Esophagus muscularis mucosa (tissue), 4 donors: ENCODE measurements around the gene UBQLN4. TPM values are rescaled to one million over a fixed set of nuclear protein-coding genes. Genes with fewer than 3 reads are reported as not detected.

Experiments used
- DNase-seq: peaks from one replicate; pipeline ENCODE4 v3.0.0-alpha.2; 2017; ENCODE audit errors: extremely low spot score
- H3K27ac ChIP-seq, 4 donors: fragments of 200-600 bp; sonication (generic); replicated peaks in 1 of 4; 1 replicate in 3 of 4; 2 replicates in 1 of 4; pipeline ENCODE4 v1.5.1; 2016 to 2019; ENCODE audit warnings: mild to moderate bottlenecking in 1 of 4
- H3K27me3 ChIP-seq, 4 donors: fragments of 200-600 bp; sonication (generic); one replicate each; pipeline versions ENCODE4 v1.5.1 to v1.6.0; 2016 to 2019
- H3K36me3 ChIP-seq, 4 donors: fragments of 200-600 bp; sonication (generic); one replicate each; pipeline ENCODE4 v1.5.1; 2016 to 2019
- H3K4me1 ChIP-seq, 4 donors: fragments of 200-600 bp; sonication (generic); one replicate each; pipeline ENCODE4 v1.5.1; 2016 to 2019
- H3K4me3 ChIP-seq, 4 donors: fragments of 200-600 bp; sonication (generic); 1 replicate in 2 of 4; 2 replicates in 2 of 4; pipeline ENCODE4 v1.5.1; 2016 to 2019; ENCODE audit warnings: mild to moderate bottlenecking in 4 of 4, moderate library complexity in 1 of 4
- H3K9me3 ChIP-seq, 4 donors: fragments of 200-600 bp; sonication (generic); 1 replicate in 3 of 4; 2 replicates in 1 of 4; pipeline ENCODE4 v1.5.1; 2016 to 2019
- CTCF ChIP-seq, 3 experiments: fragments of 200-600 bp in 2 of 3; fragments of 450-650 bp in 1 of 3; sonication (generic) in 2 of 3; IDR thresholded peaks; one replicate each; pipeline ENCODE4 v1.5.1; 2017 to 2019; ENCODE audit warnings: antibody characterized with exemption in 3 of 3, mild to moderate bottlenecking in 2 of 3, moderate library complexity in 1 of 3
- EP300 ChIP-seq: sonication (generic); formaldehyde crosslinking; IDR thresholded peaks from one replicate; pipeline ENCODE4 v1.6.1; 2017; ENCODE audit warnings: antibody characterized with exemption
- POLR2A ChIP-seq: fragments of 450-650 bp; IDR thresholded peaks from one replicate; pipeline ENCODE4 v1.6.1; 2017; ENCODE audit warnings: antibody characterized with exemption, moderate library complexity, mild to moderate bottlenecking, low read depth
- POLR2AphosphoS5 ChIP-seq, 2 donors: sonication (generic); formaldehyde crosslinking; IDR thresholded peaks; one replicate each; pipeline ENCODE4 v1.6.1; 2017; ENCODE audit warnings: antibody characterized with exemption in 2 of 2
- WGBS: methylation state at CpG from one replicate; pipeline ENCODE4 v1.1.5; 2018; 5-methylcytosine and 5-hydroxymethylcytosine counted together
- intact Hi-C: fragments of 100-400 bp; cut with DNase I; formaldehyde crosslinking; loops from one replicate; pipeline ENCODE4 v1.15.1; 2023
- total RNA-seq, 4 donors: library from RNA; depleted of rRNA; stranded (reverse); fragments of >200 nt; gene quantifications; one replicate each; pipeline versions ENCODE4 v1.1.0 to v1.2.1, GENCODE V29; 2016

Gene UBQLN4
- total RNA-seq, 4 donors from 2014 or later: 17.4 to 33.3 (median 26.0) TPM

DNA sequence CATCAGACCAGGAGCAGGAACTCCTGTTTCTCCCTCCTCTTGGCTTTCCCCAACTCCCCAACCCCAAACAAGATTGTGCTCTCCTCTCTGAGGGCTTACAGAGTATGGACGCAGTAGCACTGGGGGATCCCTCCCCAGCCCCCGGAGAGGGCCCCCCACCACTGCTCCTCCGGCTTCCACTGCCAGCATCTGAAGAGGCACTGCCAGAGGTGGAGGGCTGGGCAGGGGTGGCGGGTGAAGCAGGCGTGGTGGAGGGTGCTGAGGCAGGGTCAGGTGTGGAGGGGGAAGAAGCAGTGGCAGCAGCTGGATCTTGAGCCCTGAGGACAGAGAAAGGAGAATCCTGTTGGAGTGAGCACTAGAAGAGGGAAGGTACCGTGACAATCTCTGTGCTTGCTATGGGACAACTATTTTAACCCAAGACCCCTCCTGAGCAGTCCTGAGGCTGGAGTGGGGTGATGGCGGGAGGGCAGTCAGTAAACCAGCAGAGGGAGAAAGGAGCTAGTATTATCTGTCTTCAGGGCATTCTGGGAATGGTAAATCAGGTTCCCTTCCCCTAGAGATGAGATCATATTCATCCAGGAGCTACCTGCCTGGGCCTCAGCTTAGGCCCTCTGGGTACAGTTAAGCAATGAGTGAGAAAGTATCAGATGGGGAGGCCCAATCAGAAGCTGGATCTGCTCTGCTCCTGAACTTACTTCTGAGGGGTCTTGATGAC lies 2.4 kb downstream of the UBQLN4 start:
- Histone ChIP-seq H3K4me3 (no peak overlapping the region), H3K36me3 (peaks cover 0 to 51% (median 42%) of the 10 kb centered on the region in 4 donors), H3K27me3 (no peaks in the 10 kb centered on the region), H3K27ac (no peak overlapping the region), H3K9me3 (no peaks in the 10 kb centered on the region), H3K4me1 (peaks cover 21 to 30% (median 27%) of the 10 kb centered on the region in 4 donors)
- intact Hi-C loops: no loop called here
- WGBS: 89% methylated on average over 7 of the region's 7 CpGs
- TF ChIP-seq CTCF (IDR thresholded peaks at IDR 0.05): no peak
- no peak for DNase-seq

DNA sequence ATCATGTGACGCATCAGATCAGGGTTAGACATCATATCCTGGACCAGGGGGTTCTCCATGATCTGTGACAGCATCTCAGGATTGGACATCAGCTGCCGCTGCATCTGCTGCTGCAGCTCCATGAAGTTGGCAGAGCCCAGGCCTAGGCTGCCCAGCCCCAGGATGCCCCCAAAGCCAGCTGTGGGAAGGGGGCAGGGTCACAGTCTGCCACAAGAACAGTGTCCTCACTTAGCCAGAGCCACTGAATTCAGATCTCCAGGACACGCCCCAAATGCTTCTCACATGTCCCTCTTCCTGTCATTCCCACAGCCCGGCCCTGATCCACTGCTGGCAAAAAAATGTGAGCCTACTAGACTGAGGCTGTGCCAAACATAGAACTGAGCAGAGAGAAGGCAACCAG lies 3.2 kb downstream of the UBQLN4 start:
- no peak for TF ChIP-seq EP300
- TF ChIP-seq POLR2A: no peak
- no peak for TF ChIP-seq POLR2AphosphoS5 (IDR thresholded peaks at IDR 0.05)
- no peak for TF ChIP-seq CTCF (IDR thresholded peaks at IDR 0.05)
- WGBS: 76% methylated on average over 3 of the region's 4 CpGs
- H3K27me3 ChIP-seq: no peaks in the 10 kb centered on the region
- intact Hi-C loops: no loop called here
- H3K27ac ChIP-seq: no peak overlapping the region
- peaks cover 14 to 22% (median 19%) of the 10 kb centered on the region in 4 donors for H3K4me1 ChIP-seq
- no peak for DNase-seq
- no peak overlapping the region for H3K4me3 ChIP-seq
- H3K9me3 ChIP-seq: no peaks in the 10 kb centered on the region
- H3K36me3 ChIP-seq: peaks cover 0 to 55% (median 42%) of the 10 kb centered on the region in 4 donors

GRCh38 chr1:156048663-156049258 lies 4.8 kb downstream of the UBQLN4 start:
- no peak for TF ChIP-seq EP300
- TF ChIP-seq POLR2A: no peak
- TF ChIP-seq POLR2AphosphoS5 (IDR thresholded peaks at IDR 0.05): no peak
- no peak for TF ChIP-seq CTCF (IDR thresholded peaks at IDR 0.05)
- no peak overlapping the region for H3K4me3 ChIP-seq
- DNase-seq: no peak
- no peaks in the 10 kb centered on the region for H3K27me3 ChIP-seq
- 86% methylated on average over 3 of the region's 3 CpGs for WGBS
- H3K27ac ChIP-seq: no peak overlapping the region
- H3K9me3 ChIP-seq: no peaks in the 10 kb centered on the region
- peaks cover 2 to 71% (median 50%) of the 10 kb centered on the region in 4 donors for H3K36me3 ChIP-seq
- intact Hi-C loops: no loop called here
- peaks cover 11 to 16% (median 15%) of the 10 kb centered on the region in 4 donors for H3K4me1 ChIP-seq

- no peak for DNase-seq
- Histone ChIP-seq H3K27ac (no peak overlapping the region), H3K4me1 (no peaks in the 10 kb centered on the region), H3K4me3 (no peak overlapping the region), H3K27me3 (no peaks in the 10 kb centered on the region), H3K9me3 (no peaks in the 10 kb centered on the region), H3K36me3 (peaks cover 29 to 93% (median 72%) of the 10 kb centered on the region in 4 donors)
- no peak for TF ChIP-seq CTCF (IDR thresholded peaks at IDR 0.05)
- no peak for TF ChIP-seq EP300
- TF ChIP-seq POLR2AphosphoS5 (IDR thresholded peaks at IDR 0.05): no peak
- no peak for TF ChIP-seq POLR2A
- intact Hi-C loops: no loop called here
- 89% methylated on average over 4 of the region's 4 CpGs for WGBS
Measured at GRCh38 chr1:156045076-156045475, 8.5 kb downstream of the UBQLN4 start.
